Breast epithelium (tissue), 4 donors: ENCODE results near the gene SP2. TPM values are rescaled to one million over a fixed set of nuclear protein-coding genes. Genes with fewer than 3 reads are reported as not detected.

Experiments
- DNase-seq, 2 donors: peaks; one replicate each; pipeline ENCODE4 v3.0.0-alpha.2; 2019; ENCODE audit warnings: low spot score in 2 of 2
- H3K27ac ChIP-seq, 2 donors: fragments of 200-600 bp; sonication (generic) in 1 of 2; one replicate each; pipeline ENCODE4 v1.5.1; 2016 to 2019; ENCODE audit warnings: mild to moderate bottlenecking in 1 of 2
- H3K27me3 ChIP-seq, 2 donors: fragments of 200-600 bp; sonication (generic) in 1 of 2; one replicate each; pipeline versions ENCODE4 v1.5.1 to v1.6.0; 2017 to 2019; ENCODE audit warnings: control low read depth in 1 of 2, mild to moderate bottlenecking in 1 of 2
- H3K36me3 ChIP-seq: fragments of 200-600 bp; one replicate; pipeline ENCODE4 v1.5.1; 2019
- H3K4me1 ChIP-seq, 2 donors: fragments of 200-600 bp; sonication (generic); one replicate each; pipeline ENCODE4 v1.5.1; 2016 to 2019; ENCODE audit warnings: control low read depth in 1 of 2
- H3K4me3 ChIP-seq, 3 donors: fragments of 200-600 bp; sonication (generic); 1 replicate in 2 of 3; 2 replicates in 1 of 3; pipeline ENCODE4 v1.5.1; 2016 to 2019; ENCODE audit warnings: mild to moderate bottlenecking in 3 of 3, moderate library complexity in 2 of 3
- H3K9me3 ChIP-seq, 2 donors: fragments of 200-600 bp; sonication (generic) in 1 of 2; one replicate each; pipeline ENCODE4 v1.5.1; 2016 to 2019; ENCODE audit warnings: control low read depth in 1 of 2
- CTCF ChIP-seq, 3 donors: fragments of 450-650 bp; IDR thresholded peaks; one replicate each; pipeline ENCODE4 v1.5.1; 2016 to 2017; ENCODE audit warnings: antibody characterized with exemption in 3 of 3, mild to moderate bottlenecking in 3 of 3, moderate library complexity in 3 of 3
- POLR2A ChIP-seq: fragments of 450-650 bp; IDR thresholded peaks from one replicate; pipeline ENCODE4 v1.6.1; 2016; ENCODE audit warnings: antibody characterized with exemption, mild to moderate bottlenecking, moderate library complexity
- POLR2AphosphoS5 ChIP-seq, 3 donors: sonication (generic); formaldehyde crosslinking; IDR thresholded peaks; one replicate each; pipeline ENCODE4 v1.6.1; 2017; ENCODE audit warnings: antibody characterized with exemption in 3 of 3
- intact Hi-C: fragments of 100-400 bp; cut with DNase I; formaldehyde crosslinking; loops from one replicate; pipeline ENCODE4 v1.15.1; 2023; ENCODE audit warnings: low total_unique reads
- total RNA-seq, 3 donors: library from RNA; depleted of rRNA; stranded (reverse); fragments of >200 nt; gene quantifications; one replicate each; pipeline ENCODE4 v1.1.0, GENCODE V29; 2016

Gene SP2
- total RNA-seq, 3 donors from 2014 or later = 4.6 to 9.8 (median 5.6) TPM

DNA sequence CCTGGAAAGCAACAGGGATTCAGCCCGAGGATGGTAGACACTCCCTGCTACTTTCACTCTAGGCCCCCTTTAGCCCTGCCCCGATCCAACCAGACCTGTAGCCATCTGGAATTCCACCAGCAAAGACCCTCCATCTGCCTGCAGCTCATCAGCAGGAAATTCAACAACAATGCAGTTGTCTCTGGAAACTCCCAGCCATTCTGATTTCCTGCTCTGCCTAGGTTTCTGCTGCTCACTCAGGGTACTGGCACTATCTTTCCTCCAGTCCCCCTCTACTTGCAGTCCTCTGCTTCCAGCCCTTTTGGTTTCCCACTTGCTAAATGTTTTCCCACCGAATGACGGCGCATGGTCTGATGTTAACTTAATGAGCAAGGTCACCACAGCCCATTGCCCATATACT is 42.4 kb upstream of the SP2 start:
- TF ChIP-seq CTCF (IDR thresholded peaks at IDR 0.05) (no peak), POLR2A (no peak), POLR2AphosphoS5 (IDR thresholded peaks at IDR 0.05) (no peak)
- no peaks in the 10 kb centered on the region for H3K9me3 ChIP-seq
- no peak overlapping the region for H3K27ac ChIP-seq
- no peaks in the 10 kb centered on the region for H3K36me3 ChIP-seq
- no peaks in the 10 kb centered on the region for H3K4me1 ChIP-seq
- intact Hi-C loops = no loop called here
- H3K4me3 ChIP-seq = no peak overlapping the region
- no peak for DNase-seq
- peaks cover 0 to 11% of the 10 kb centered on the region in 2 donors for H3K27me3 ChIP-seq

- no peaks in the 10 kb centered on the region for H3K9me3 ChIP-seq
- intact Hi-C loops = no loop called here
- peaks cover 0 to 11% of the 10 kb centered on the region in 2 donors for H3K27me3 ChIP-seq
- no peaks in the 10 kb centered on the region for H3K36me3 ChIP-seq
- H3K4me3 ChIP-seq = no peak overlapping the region
- no peak for TF ChIP-seq POLR2AphosphoS5 (IDR thresholded peaks at IDR 0.05)
- TF ChIP-seq POLR2A = no peak
- TF ChIP-seq CTCF (IDR thresholded peaks at IDR 0.05) = no peak
- no peak for DNase-seq
- H3K4me1 ChIP-seq = no peaks in the 10 kb centered on the region
- no peak overlapping the region for H3K27ac ChIP-seq
Observed at GRCh38 chr17:47855737-47856136, 40.3 kb upstream of the SP2 start.

DNA sequence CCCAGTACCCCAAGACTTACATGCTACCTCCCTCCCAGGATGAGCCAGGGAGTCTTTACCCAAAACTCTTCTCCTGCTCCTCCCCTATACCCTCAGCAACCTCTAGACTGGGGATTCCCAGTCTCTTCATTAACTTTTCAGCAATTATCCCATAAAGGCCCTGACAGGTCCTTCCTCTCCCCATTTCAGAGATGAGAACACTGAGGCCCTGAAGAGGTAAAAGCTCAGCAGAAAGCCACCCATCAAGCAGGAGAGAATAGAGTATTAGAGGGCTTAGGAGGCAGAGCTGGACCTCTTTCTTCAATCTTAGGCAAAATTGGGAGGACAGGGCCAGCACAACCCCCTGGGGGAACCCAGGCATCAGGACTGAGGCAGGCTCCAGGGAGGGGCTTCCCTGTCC is 39.2 kb upstream of the SP2 start:
- Histone ChIP-seq H3K4me1 (no peaks in the 10 kb centered on the region), H3K36me3 (no peaks in the 10 kb centered on the region), H3K9me3 (no peaks in the 10 kb centered on the region), H3K27me3 (peaks cover 0 to 11% of the 10 kb centered on the region in 2 donors), H3K27ac (peak overlapping the region in 1 of 2 donors; percentile 38), H3K4me3 (no peak overlapping the region)
- intact Hi-C loops = no loop called here
- TF ChIP-seq CTCF (IDR thresholded peaks at IDR 0.05) = no peak
- TF ChIP-seq POLR2A = no peak
- TF ChIP-seq POLR2AphosphoS5 (IDR thresholded peaks at IDR 0.05) = no peak
- DNase-seq = no peak

GRCh38 chr17:47857551-47858455 is 38.2 kb upstream of the SP2 start:
- no peak overlapping the region for H3K4me3 ChIP-seq
- no peaks in the 10 kb centered on the region for H3K36me3 ChIP-seq
- no peaks in the 10 kb centered on the region for H3K4me1 ChIP-seq
- DNase-seq = no peak
- no peak overlapping the region for H3K27ac ChIP-seq
- peaks cover 0 to 7% of the 10 kb centered on the region in 2 donors for H3K27me3 ChIP-seq
- H3K9me3 ChIP-seq = no peaks in the 10 kb centered on the region
- intact Hi-C loops = no loop called here
- TF ChIP-seq CTCF (IDR thresholded peaks at IDR 0.05) = no peak
- no peak for TF ChIP-seq POLR2A
- no peak for TF ChIP-seq POLR2AphosphoS5 (IDR thresholded peaks at IDR 0.05)

DNA sequence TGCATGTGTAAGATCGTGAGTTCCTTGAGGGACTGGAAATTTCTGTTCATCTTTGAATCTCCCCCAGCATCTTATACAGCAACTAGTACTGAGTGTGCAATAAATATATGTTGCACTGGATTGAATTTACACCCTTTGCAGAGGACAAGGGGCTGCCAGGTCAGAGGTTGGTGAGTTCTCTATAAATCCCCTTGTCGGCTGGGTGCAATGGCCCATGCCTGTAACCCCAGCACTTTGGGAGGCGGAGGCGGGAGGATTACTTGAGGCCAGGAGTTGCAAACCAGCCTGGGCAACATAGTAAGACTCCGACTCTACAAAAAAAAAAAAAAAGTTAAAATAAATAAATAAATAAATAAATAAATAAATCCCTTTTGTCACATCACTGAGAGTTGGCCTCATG is 35.6 kb upstream of the SP2 start:
- intact Hi-C loops = no loop called here
- TF ChIP-seq CTCF (IDR thresholded peaks at IDR 0.05) = no peak
- TF ChIP-seq POLR2A = no peak
- no peak for TF ChIP-seq POLR2AphosphoS5 (IDR thresholded peaks at IDR 0.05)
- Histone ChIP-seq H3K4me1 (peaks cover 0 to 2% of the 10 kb centered on the region in 2 donors), H3K4me3 (no peak overlapping the region), H3K9me3 (no peaks in the 10 kb centered on the region), H3K27ac (no peak overlapping the region), H3K27me3 (no peaks in the 10 kb centered on the region), H3K36me3 (no peaks in the 10 kb centered on the region)
- DNase-seq = no peak
